ENCODE measurements around the gene RALBP1.
A peak's percentile ranks its signal among the peaks of the same experiment; 100 is the strongest.
"Not testable (repeated sequence)": the region's sequence is repeated elsewhere in the genome, so short reads cannot be mapped to it uniquely, and the experiment has no call there.

The RALBP1 gene

DNA sequence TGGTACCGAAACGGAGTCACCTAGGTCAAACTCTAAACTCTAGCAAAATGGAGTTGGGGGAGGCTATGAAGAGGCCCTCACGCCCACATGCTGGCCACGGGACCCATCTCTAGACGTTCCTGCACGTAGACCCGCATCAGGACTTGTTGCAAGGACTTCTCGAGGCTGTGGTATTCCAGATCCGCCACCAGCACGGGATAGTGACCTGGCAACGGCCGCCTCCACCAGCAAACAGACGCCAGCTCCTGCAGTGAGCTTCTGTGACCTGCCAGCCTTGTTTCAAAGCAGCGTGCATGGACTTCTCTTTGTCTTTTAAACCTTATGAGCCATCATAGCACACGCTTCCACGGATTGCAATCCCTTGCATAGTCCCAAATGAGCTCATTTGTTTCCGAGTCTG lies 40.3 kb upstream of the RALBP1 start:
- DNase-seq (ENCODE audit: insufficient read length, low spot score) (no peak), FAIRE-seq (no peak)
- no peak for TF ChIP-seq POU2F2 (IDR thresholded peaks at IDR 0.05; ENCODE audit: low read depth, low read length)
- TF ChIP-seq TAF1 (IDR thresholded peaks at IDR 0.05; ENCODE audit: low read depth, low read length): no peak
- no peak for TF ChIP-seq POLR2AphosphoS5 (IDR thresholded peaks at IDR 0.05; ENCODE audit: low read depth, low read length)
- no peak for TF ChIP-seq PAX5 (IDR thresholded peaks at IDR 0.05; ENCODE audit: insufficient read depth, low read length, severe bottlenecking)
- no peak for TF ChIP-seq POLR2A (IDR thresholded peaks at IDR 0.05; ENCODE audit: low read depth, low read length)
- no peak for TF ChIP-seq SPI1 (IDR thresholded peaks at IDR 0.05; ENCODE audit: low read depth, low read length)

DNA sequence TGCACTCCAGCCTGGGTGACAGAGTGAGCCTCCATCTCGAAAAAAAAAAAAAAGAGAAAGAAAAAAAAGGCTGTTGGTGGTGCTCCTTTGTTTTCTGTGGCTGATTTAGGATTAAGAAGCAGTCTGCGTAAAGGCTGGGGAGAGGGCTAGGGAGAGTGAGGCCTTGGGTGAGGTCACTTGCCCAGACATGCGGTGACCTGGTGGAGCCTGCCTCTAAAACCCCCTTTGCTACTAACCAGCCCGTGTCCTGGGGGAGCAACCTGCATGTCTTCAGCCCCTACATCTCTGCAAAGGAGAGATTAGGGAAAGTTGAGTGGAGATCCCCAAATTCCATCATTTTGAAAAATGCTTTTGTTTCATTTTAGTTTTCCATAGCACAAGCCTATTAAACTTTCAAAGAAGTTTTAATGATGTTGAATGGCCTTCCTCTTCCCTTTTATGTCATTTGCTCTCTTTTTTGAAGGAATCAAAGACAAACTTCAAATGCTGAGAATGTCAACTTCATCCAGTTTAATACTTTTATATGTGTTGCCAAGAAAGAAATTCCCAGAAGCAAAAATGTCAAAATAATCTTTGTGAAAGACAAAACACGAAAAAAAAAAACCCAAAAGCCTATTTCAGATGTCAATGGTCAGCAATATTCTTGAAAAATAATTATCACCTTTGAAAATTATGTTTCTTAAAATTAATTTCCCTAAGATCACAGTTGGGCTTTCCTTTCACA lies 38.9 kb upstream of the RALBP1 start:
- no peak for TF ChIP-seq PAX5 (IDR thresholded peaks at IDR 0.05; ENCODE audit: insufficient read depth, low read length, severe bottlenecking)
- TF ChIP-seq TAF1 (IDR thresholded peaks at IDR 0.05; ENCODE audit: low read depth, low read length): no peak
- TF ChIP-seq SPI1 (IDR thresholded peaks at IDR 0.05; ENCODE audit: low read depth, low read length): no peak
- no peak for TF ChIP-seq POLR2A (IDR thresholded peaks at IDR 0.05; ENCODE audit: low read depth, low read length)
- no peak for TF ChIP-seq POU2F2 (IDR thresholded peaks at IDR 0.05; ENCODE audit: low read depth, low read length)
- TF ChIP-seq POLR2AphosphoS5 (IDR thresholded peaks at IDR 0.05; ENCODE audit: low read depth, low read length): no peak
- FAIRE-seq (no peak), DNase-seq (ENCODE audit: insufficient read length, low spot score) (no peak)

DNA sequence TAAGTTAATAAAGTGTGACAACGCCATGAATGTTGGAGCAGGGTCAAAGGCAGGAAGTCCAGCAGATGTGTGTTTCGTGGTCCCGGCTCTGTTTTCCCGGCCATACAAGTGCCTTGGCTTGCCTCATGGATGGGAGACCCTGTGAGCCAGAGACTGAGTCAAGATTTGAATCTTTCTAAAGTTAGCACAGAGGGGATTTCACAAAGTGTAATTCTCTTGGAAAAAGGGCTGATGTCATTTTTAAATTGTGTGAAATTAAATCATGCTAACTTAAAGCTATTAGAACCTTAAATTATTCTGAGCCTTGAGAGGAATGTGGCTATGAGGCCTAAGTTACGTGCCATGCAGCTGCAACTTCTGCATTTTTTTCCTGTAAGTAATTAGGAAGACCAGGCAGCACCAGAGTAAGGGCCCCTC lies 38.3 kb upstream of the RALBP1 start:
- DNase-seq (ENCODE audit: insufficient read length, low spot score) (no peak), FAIRE-seq (no peak)
- no peak for TF ChIP-seq PAX5 (IDR thresholded peaks at IDR 0.05; ENCODE audit: insufficient read depth, low read length, severe bottlenecking)
- TF ChIP-seq SPI1 (IDR thresholded peaks at IDR 0.05; ENCODE audit: low read depth, low read length): no peak
- TF ChIP-seq POLR2A (IDR thresholded peaks at IDR 0.05; ENCODE audit: low read depth, low read length): no peak
- no peak for TF ChIP-seq POU2F2 (IDR thresholded peaks at IDR 0.05; ENCODE audit: low read depth, low read length)
- TF ChIP-seq POLR2AphosphoS5 (IDR thresholded peaks at IDR 0.05; ENCODE audit: low read depth, low read length): no peak
- no peak for TF ChIP-seq TAF1 (IDR thresholded peaks at IDR 0.05; ENCODE audit: low read depth, low read length)

DNA sequence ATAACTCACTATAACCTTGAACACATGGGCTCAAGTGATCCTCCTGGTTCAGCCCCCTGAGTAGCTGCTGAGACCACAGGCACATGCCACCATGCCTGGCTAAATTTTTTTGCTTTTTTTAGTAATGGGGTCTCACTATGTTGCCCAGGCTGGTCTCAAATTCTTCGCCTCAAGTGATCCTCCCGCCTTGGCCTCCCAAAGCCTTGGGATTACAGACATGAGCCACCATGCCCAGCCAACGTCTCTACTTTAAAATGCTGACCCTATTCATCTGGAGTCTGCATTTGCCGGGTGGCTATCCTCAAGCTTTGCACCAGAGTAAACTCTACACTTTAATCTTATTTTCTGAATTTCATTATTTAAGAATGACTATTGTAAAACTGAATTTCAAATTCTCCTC lies 37.6 kb upstream of the RALBP1 start:
- TF ChIP-seq SPI1 (IDR thresholded peaks at IDR 0.05; ENCODE audit: low read depth, low read length) (no peak), TAF1 (IDR thresholded peaks at IDR 0.05; ENCODE audit: low read depth, low read length) (no peak), POLR2A (IDR thresholded peaks at IDR 0.05; ENCODE audit: low read depth, low read length) (no peak), POU2F2 (IDR thresholded peaks at IDR 0.05; ENCODE audit: low read depth, low read length) (no peak), PAX5 (IDR thresholded peaks at IDR 0.05; ENCODE audit: insufficient read depth, low read length, severe bottlenecking) (no peak), POLR2AphosphoS5 (IDR thresholded peaks at IDR 0.05; ENCODE audit: low read depth, low read length) (no peak)
- no peak for DNase-seq (ENCODE audit: insufficient read length, low spot score)
- no peak for FAIRE-seq

DNA sequence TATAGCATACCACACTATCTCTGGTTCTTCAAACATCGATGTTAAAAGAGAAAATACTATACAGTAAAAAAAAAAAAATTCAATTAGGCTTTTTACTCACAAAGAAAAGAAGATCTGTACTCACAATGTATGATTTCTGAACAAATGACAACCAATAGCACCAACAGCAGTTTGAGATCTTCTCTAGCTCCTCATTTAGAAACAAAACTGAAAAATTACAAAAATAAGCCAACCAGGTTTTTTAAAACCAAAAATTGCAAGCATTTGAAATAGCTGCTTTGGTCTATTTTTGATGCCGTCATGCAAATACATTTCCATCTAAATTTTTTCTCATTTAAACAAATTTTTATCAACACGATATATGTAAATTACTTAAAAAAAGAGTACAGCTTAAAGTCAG lies 34.3 kb upstream of the RALBP1 start:
- DNase-seq (ENCODE audit: insufficient read length, low spot score): no peak
- TF ChIP-seq POLR2AphosphoS5 (IDR thresholded peaks at IDR 0.05; ENCODE audit: low read depth, low read length): no peak
- TF ChIP-seq PAX5 (IDR thresholded peaks at IDR 0.05; ENCODE audit: insufficient read depth, low read length, severe bottlenecking): no peak
- TF ChIP-seq POLR2A (IDR thresholded peaks at IDR 0.05; ENCODE audit: low read depth, low read length): no peak
- TF ChIP-seq SPI1 (IDR thresholded peaks at IDR 0.05; ENCODE audit: low read depth, low read length): no peak
- TF ChIP-seq POU2F2 (IDR thresholded peaks at IDR 0.05; ENCODE audit: low read depth, low read length): no peak
- FAIRE-seq: no peak

DNA sequence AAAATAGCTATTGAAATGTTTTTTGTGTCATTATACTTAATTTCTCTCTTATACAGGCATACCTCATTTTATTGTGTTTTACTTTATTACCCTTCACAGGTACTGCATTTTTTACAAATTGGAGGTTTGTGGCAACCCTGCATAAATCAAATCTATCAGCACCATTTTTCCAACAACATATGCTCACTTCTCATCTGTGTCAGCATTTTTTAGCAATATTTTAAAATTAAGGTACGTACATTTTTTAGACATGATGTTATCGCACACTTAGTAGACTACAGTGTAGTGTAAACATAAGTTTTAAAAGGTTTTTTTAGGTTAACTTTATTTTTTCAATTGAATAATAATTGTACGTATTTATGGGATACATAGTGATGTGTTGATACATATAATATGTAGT lies 30.8 kb upstream of the RALBP1 start:
- no peak for FAIRE-seq

DNA sequence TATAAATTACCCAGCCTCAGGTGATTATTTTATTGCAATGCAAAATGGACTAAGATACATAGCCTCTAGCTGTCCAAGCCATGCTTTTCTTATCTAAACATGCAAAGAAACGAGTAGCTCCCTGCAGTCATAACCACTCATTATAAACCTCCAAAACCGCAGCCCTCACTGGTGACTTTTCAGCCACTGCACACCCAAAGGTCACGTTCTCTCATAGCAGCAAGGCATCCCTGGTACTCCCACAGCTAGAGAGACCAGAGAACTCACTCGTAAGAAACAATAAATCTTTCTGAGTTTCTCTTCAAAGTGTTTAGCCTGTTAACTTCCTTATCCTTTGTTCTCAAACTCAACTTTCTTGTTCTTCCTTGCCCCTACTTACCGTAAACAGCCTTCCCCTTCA lies 28.5 kb upstream of the RALBP1 start:
- TF ChIP-seq SPI1 (IDR thresholded peaks at IDR 0.05; ENCODE audit: low read depth, low read length) (no peak), POU2F2 (IDR thresholded peaks at IDR 0.05; ENCODE audit: low read depth, low read length) (no peak), TAF1 (IDR thresholded peaks at IDR 0.05; ENCODE audit: low read depth, low read length) (no peak), PAX5 (IDR thresholded peaks at IDR 0.05; ENCODE audit: insufficient read depth, low read length, severe bottlenecking) (no peak), POLR2A (IDR thresholded peaks at IDR 0.05; ENCODE audit: low read depth, low read length) (no peak)
- FAIRE-seq (no peak), DNase-seq (ENCODE audit: insufficient read length, low spot score) (no peak)

More for the DNA sequence above, 30.8 kb upstream of the RALBP1 start:
- no peak for TF ChIP-seq PAX5 (IDR thresholded peaks at IDR 0.05; ENCODE audit: insufficient read depth, low read length, severe bottlenecking)
- TF ChIP-seq TAF1 (IDR thresholded peaks at IDR 0.05; ENCODE audit: low read depth, low read length): no peak
- no peak for TF ChIP-seq POLR2AphosphoS5 (IDR thresholded peaks at IDR 0.05; ENCODE audit: low read depth, low read length)
- TF ChIP-seq POLR2A (IDR thresholded peaks at IDR 0.05; ENCODE audit: low read depth, low read length): no peak
- DNase-seq (ENCODE audit: insufficient read length, low spot score): no peak

DNA sequence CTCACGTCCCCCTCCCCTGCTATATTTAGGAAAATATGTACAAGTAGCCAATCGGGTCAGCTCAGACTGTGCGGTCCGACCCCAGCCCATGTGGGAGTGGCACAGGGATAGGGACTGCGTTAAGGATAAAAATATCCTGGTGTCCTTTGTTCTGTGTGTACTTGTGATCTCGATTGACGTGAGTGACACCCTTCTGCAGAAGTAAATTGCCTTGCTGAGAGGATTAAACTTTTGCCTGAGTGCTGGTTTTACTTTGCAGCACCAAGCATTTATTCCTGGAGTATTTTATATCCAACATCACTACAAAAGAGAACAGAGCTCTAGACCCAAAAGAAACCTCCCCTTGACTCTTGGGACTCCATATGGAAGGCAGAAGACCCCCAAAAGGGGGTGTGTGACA lies 28.0 kb upstream of the RALBP1 start:
- no peak for FAIRE-seq
- TF ChIP-seq SPI1 (IDR thresholded peaks at IDR 0.05; ENCODE audit: low read depth, low read length): no peak
- TF ChIP-seq POLR2A (IDR thresholded peaks at IDR 0.05; ENCODE audit: low read depth, low read length): no peak
- TF ChIP-seq POLR2AphosphoS5 (IDR thresholded peaks at IDR 0.05; ENCODE audit: low read depth, low read length): no peak
- no peak for TF ChIP-seq TAF1 (IDR thresholded peaks at IDR 0.05; ENCODE audit: low read depth, low read length)
- TF ChIP-seq PAX5 (IDR thresholded peaks at IDR 0.05; ENCODE audit: insufficient read depth, low read length, severe bottlenecking): no peak
- no peak for TF ChIP-seq POU2F2 (IDR thresholded peaks at IDR 0.05; ENCODE audit: low read depth, low read length)
- no peak for DNase-seq (ENCODE audit: insufficient read length, low spot score)

DNA sequence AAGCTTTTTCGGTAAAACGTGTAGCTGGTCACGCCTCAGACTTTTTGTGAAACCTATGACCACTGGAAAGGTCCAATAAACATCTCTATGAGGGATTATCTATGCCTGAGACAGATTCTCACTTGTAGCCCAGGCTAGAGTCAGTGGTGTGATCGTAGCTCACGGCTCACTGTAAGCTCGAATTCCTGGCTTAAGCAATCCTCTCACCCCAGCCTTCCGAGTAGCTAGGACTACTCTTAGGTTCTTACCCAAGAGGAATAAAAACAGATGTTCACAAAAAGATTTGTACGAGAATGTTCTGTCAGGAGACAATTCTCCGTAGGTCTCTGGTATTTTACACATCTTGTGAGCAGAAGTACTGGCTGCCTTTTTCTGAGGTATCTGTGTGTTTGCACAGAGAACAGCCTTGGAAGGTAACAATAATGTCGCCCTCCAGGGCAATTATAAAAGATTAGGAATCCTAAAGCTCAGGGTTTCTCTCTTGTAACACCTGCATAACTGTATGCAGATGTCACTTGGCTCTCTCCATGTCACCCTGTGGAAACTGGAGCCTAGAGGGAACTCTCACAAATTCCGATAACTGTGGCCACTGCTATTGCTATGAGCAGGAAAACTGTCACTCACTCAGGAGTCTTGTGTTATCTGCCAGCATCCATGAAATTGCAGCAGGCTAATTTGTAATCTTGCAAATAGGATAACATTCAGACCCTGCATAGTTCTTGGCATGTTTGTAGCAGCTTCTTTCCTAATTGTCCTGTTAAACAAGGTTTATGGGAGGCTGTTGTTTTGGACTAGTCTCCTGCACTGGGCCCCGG lies 25.5 kb upstream of the RALBP1 start:
- FAIRE-seq (no peak), DNase-seq (ENCODE audit: insufficient read length, low spot score) (no peak)
- no peak for TF ChIP-seq TAF1 (IDR thresholded peaks at IDR 0.05; ENCODE audit: low read depth, low read length)
- TF ChIP-seq PAX5 (IDR thresholded peaks at IDR 0.05; ENCODE audit: insufficient read depth, low read length, severe bottlenecking): no peak
- no peak for TF ChIP-seq SPI1 (IDR thresholded peaks at IDR 0.05; ENCODE audit: low read depth, low read length)
- no peak for TF ChIP-seq POLR2A (IDR thresholded peaks at IDR 0.05; ENCODE audit: low read depth, low read length)
- no peak for TF ChIP-seq POLR2AphosphoS5 (IDR thresholded peaks at IDR 0.05; ENCODE audit: low read depth, low read length)

DNA sequence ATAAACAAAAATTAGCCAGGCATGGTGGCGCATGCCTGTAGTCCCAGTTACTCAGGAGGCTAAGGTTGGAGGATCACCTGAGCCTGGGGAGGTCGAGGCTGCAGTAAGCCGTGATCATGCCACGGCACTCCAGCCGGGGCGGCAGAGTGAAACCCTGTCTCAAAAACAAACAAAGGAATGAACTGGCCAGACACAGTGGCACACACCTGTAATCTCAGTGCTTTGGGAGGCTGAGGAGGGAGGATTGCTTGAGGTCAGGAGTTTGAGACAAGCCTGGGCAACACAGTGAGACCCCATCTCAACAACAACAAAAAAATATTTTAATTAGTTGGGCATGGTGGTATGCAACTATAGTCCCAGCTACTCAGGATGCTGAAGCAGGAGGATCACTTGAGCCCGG lies 24.4 kb upstream of the RALBP1 start:
- not testable (repeated sequence) for DNase-seq (ENCODE audit: insufficient read length, low spot score)
- FAIRE-seq: peak; percentile 20

All from GM12891 (cell line).